OCI-LY3 (cell line): Measurements from ENCODE around the gene PAX5.

Source experiments
- EZH2phosphoT487 ChIP-seq: fragments of 200-600 bp; shearing (Covaris generic); IDR thresholded peaks from 2 replicates; pipeline ENCODE4 v1.6.1; 2018; ENCODE audit warnings: antibody characterized with exemption, mixed run types, low read depth
- TF ChIP-seq, protein P1 (sequence below): fragments of 200-600, 300-600 bp; sonication (generic); IDR thresholded peaks from 2 replicates; pipeline ENCODE4 v1.5.1; 2014; ENCODE audit warnings: antibody characterized with exemption, low read length, low read depth

- TF ChIP-seq, protein P1, sequence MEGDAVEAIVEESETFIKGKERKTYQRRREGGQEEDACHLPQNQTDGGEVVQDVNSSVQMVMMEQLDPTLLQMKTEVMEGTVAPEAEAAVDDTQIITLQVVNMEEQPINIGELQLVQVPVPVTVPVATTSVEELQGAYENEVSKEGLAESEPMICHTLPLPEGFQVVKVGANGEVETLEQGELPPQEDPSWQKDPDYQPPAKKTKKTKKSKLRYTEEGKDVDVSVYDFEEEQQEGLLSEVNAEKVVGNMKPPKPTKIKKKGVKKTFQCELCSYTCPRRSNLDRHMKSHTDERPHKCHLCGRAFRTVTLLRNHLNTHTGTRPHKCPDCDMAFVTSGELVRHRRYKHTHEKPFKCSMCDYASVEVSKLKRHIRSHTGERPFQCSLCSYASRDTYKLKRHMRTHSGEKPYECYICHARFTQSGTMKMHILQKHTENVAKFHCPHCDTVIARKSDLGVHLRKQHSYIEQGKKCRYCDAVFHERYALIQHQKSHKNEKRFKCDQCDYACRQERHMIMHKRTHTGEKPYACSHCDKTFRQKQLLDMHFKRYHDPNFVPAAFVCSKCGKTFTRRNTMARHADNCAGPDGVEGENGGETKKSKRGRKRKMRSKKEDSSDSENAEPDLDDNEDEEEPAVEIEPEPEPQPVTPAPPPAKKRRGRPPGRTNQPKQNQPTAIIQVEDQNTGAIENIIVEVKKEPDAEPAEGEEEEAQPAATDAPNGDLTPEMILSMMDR, result no peak
- TF ChIP-seq EZH2phosphoT487, result no peak
Measured at GRCh38 chr9:36881316-36881715, 152.8 kb downstream of the PAX5 start.
